ENCODE measurements around the gene GADD45GIP1. TPM values are rescaled to one million over a fixed set of nuclear protein-coding genes. Genes with fewer than 3 reads are reported as not detected.

The GADD45GIP1 gene
- 31.0 to 56.0 TPM (median 50.5 TPM) in 5 replicates for total RNA-seq (2022; extraction: Qiagen RNA extraction)

DNA sequence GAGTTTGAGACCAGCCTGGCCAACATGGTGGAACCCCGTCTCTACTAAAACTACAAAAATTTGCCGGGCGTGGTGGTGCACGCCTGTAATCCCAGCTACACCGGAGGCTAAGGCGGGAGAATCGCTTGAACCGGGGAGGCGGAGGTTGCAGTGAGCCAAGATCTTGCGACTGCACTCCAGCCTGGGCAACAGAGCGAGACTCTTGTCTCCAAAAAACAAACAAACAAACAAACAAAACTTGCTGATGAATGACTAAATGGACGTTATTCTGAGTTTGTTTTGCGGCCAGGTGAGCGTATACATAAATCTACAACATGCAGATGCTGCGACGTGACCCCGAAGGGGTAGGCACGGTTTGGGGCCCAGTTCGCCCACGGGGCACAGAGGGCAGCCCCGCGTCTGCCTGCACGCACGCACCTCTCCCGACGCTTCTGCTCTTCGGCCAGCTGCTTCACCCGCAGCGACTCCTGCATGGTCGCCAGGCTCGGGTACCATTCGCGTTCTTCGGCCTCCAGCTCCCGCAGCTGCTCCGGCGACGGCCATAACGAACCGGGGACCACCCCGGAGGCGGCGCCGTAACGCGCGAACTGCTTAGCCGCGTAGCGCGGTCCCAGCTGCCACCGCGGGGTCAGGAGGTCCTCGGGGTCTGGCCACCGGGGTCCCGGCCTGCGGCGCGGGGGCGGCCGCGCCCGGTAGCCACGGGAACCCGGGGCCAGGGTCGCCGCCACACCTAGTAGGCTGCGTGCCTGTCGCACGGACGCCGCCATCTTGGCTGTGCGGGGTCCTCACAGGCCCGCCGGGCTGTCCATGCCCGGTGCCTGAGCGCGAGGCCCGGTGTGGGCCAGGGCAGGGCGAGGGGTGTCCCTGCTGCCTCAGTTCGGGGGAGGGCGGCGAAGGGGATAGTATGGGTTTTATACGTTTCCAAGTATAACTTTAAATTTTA is at the start of gene GADD45GIP1:
Gene GADD45GIP1 (minus strand): TSS at position 778 of the 943 bp plus-strand sequence. CDS start 11 bp downstream, at position 767.

DNA sequence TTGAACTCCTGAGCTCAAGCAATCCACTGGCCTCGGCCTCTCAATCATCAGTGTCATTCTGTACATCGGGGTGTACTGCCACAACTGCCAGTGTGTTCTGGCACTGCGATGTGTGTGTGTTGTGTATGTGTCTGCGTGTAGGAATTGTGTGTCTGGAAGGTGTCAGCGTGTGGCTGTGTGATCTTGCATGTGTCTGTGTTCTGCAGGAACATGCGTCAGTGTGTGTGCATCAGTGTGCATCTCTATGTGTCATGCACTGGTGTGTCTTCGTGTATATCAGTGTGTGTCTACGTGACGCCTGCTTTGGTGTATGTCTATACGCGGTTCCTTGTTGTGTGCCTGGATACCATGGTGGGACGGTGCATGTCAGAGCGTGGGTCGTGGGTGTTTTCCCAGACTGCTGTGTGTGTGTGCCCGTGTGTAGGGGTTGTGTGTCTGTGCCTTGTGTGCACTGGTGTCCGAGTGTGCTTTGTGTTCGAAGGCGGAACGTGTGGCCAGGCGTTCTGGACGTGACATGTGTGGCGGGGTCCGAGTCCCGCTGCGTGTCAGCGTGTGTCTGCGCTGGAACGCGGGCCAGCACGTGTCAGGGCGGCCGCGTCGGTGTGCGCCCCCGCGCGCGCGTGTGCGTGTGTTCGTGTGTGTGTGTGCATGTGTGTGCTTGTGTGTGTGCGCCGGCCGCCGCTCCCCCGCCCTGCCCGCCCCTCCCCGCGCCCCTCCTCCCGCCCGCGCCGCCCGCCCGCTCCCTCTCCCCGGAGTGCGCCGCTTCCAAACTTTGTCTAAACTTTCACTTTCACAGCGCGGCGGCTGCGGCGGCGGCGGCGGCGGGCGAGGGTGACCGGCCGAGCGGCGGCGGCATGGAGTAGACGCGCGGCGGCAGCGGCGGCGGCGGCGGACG is 37.9 kb upstream of the GADD45GIP1 start, which contains the start of gene NFIX:
Gene NFIX (plus strand): TSS at position 775 of the 895 bp plus-strand sequence. CDS start 363 bp downstream, outside the sequence.

DNA sequence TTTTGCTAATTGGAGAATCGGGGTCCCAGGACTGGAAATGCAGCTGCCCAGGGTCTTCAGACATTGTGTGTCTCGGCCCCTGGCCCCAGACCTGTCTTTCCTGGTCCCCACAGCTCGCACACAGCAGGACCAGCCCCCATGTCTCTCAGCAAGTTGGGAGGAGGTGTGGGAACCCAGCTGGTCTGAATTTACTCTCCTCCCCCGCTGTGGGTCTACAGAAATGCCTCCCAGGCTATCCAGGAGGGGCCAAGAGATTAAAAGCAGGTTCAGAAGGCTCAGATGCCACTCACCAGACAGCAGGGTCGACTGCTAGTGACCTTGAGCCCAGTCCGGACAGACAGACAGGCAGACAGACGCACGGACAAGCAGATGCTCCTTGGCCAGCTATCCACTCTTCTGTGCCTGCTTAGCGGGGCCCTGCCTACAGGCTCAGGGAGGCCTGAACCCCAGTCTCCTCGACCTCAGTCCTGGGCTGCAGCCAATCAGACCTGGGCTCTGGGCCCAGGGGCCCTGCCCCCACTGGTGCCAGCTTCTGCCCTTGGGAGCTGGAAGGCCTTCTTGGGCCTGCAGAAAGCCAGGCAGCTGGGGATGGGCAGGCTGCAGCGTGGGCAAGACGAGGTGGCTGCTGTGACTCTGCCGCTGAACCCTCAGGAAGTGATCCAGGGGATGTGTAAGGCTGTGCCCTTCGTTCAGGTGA is 12.4 kb upstream of the GADD45GIP1 start, which contains the start of gene DAND5:
Gene DAND5 (plus strand): TSS at position 285 of the 697 bp plus-strand sequence. CDS start 85 bp downstream, at position 370.

DNA sequence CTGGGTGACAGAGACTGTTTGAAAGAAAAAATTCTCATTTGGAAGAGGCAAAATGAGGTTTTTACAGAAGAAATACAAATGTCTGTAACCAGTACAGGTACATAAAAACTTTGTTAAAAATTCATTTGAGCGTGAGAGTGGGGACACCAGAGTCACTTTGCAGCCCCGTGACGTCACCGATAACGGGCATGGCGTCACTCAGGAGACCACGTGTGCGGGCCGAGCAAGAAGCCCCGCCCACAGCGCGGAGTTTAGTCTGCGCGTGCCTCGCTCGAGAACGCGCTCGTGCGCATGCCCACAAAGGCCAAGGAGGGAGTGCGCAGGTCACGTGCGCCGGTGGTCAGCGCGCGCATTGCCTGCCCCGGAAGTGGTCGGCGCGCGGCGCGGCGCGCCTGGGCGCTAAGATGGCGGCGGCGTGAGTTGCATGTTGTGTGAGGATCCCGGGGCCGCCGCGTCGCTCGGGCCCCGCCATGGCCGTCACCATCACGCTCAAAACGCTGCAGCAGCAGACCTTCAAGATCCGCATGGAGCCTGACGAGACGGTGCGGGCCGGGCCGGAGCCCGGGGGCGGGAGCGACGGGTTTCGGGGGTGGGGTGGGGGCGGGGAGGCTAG is 11.4 kb downstream of the GADD45GIP1 start, which contains the start of gene RAD23A:
Gene RAD23A (plus strand): TSS at position 384 of the 613 bp plus-strand sequence. CDS start 87 bp downstream, at position 471.

DNA sequence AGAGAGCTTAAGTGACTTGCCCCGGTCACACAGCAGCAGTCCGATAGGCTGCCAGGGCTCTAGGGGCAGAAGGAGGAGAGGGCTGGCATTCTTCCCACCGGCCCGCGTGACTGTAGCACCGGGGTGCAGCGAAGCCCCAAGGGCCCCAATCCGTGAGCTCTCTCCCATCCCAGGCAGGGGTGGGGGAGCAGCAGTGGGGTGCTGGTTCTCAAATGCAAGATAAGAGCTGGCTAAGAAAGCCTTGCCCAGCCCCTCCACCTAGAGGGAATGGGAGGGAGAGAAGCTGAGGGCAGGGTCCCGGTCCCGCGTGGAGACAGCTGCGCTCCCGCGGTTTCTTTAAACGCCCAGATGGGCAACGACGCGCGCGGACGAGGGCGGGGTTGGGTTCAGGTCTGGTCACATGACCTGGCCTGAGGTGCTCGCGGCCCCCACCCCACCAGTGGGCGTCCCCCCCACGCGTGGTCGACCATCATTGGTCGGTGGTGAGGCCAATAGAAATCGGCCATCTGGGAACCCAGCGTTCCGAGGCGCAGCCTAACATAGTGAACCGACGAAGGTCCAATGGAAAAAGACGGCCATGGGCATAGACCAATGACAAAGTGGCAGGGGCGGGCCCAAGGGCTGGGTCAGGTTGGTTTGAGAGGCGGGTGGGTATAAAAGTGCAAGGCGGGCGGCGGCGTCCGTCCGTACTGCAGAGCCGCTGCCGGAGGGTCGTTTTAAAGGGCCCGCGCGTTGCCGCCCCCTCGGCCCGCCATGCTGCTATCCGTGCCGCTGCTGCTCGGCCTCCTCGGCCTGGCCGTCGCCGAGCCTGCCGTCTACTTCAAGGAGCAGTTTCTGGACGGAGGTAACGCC is 18.9 kb downstream of the GADD45GIP1 start, which contains the start of gene CALR:
Gene CALR (plus strand): TSS at position 683 of the 852 bp plus-strand sequence. CDS start 71 bp downstream, at position 754.

DNA sequence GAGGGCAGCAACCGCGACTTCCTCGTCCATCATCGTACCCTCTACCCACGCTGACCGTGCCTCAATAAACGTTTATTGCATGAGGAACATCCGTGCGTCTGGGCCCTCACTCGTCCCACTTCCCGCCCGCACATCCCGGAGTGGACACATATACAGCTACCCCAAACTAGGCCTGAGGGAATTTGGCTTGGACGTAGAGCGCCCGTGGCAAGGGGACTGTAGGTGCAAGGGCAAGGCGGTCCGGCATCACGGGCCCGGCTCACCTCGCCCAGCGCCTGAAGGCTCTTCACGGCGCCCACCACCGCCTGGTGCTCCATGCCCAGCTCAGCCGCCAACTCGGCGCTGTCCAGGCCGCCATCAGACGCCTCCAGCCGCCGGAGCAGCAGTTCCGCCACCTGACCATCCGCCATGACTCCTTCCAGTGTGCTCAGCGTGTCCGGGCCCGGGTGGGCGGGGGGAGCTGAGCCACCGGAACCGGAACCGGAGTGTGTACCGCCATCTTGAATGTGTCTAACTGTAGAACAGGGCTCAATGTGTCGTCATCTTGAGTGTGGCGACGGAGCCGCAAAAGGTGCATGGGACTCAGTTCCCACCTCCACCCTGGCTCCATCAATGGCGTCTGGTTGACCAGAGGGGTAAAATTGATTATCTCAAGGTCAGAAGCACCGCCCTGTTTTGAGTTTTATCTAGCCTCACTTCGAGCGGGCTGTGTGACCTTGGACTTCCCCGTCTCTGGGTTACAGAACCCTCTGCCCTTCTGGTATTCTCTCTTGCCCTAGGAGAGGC is 23.5 kb downstream of the GADD45GIP1 start, which contains the start of gene FARSA:
Gene FARSA (minus strand): TSS at position 425 of the 786 bp plus-strand sequence. CDS start 15 bp downstream, at position 410.

Other genes starting within 250 kb of the GADD45GIP1 start
- gene TNPO2, start 233.3 kb downstream of the GADD45GIP1 start, total RNA-seq (2022; extraction: Qiagen RNA extraction) = 23.9 to 33.4 TPM (median 31.7 TPM) in 5 replicates
- gene TRIR, start 222.5 kb downstream of the GADD45GIP1 start, total RNA-seq (2022; extraction: Qiagen RNA extraction) = 165 to 236 TPM (median 222 TPM) in 5 replicates
- gene GET3, start 219.7 kb downstream of the GADD45GIP1 start, total RNA-seq (2022; extraction: Qiagen RNA extraction) = 77.5 to 102 TPM (median 93.7 TPM) in 5 replicates
- gene BEST2, start 205.4 kb downstream of the GADD45GIP1 start, total RNA-seq (2022; extraction: Qiagen RNA extraction) = 2.1 to 4.3 TPM (median 3.0 TPM) in 5 replicates
- 7.3 to 12.1 TPM (median 10.7 TPM) in 5 replicates for gene HOOK2, start 181.7 kb downstream of the GADD45GIP1 start, total RNA-seq (2022; extraction: Qiagen RNA extraction)
- 121 to 230 TPM (median 188 TPM) in 5 replicates for gene JUNB, start 165.7 kb downstream of the GADD45GIP1 start, total RNA-seq (2022; extraction: Qiagen RNA extraction)
- 0.26 to 0.73 TPM (median 0.53 TPM) in 5 replicates for gene PRDX2, start 155.4 kb downstream of the GADD45GIP1 start, total RNA-seq (2022; extraction: Qiagen RNA extraction)
- gene THSD8, start 155.2 kb downstream of the GADD45GIP1 start, total RNA-seq (2022; extraction: Qiagen RNA extraction) = 3.8 to 12.3 TPM (median 7.3 TPM) in 4 of 5 replicates, not detected in the other
- gene RNASEH2A, start 150.6 kb downstream of the GADD45GIP1 start, total RNA-seq (2022; extraction: Qiagen RNA extraction) = 40.0 to 50.4 TPM (median 46.5 TPM) in 5 replicates
- 0.18 to 0.35 TPM (median 0.26 TPM) in 4 of 5 replicates, not detected in the other for gene RTBDN, start 122.6 kb downstream of the GADD45GIP1 start, total RNA-seq (2022; extraction: Qiagen RNA extraction)
- 0.92 to 2.2 TPM (median 1.7 TPM) in 5 replicates for gene MAST1, start 118.7 kb downstream of the GADD45GIP1 start, total RNA-seq (2022; extraction: Qiagen RNA extraction)
- gene DNASE2, start 75.8 kb downstream of the GADD45GIP1 start, total RNA-seq (2022; extraction: Qiagen RNA extraction) = 24.6 to 30.2 TPM (median 28.0 TPM) in 5 replicates
- 0.11 TPM in 1 of 5 replicates, not detected in the others for gene KLF1, start 70.0 kb downstream of the GADD45GIP1 start, total RNA-seq (2022; extraction: Qiagen RNA extraction)
- gene GCDH, start 66.1 kb downstream of the GADD45GIP1 start, total RNA-seq (2022; extraction: Qiagen RNA extraction) = 8.4 to 9.6 TPM (median 8.5 TPM) in 5 replicates
- gene SYCE2, start 37.9 kb downstream of the GADD45GIP1 start, total RNA-seq (2022; extraction: Qiagen RNA extraction) = 0.16 to 0.58 TPM (median 0.38 TPM) in 5 replicates
- 55.7 to 78.4 TPM (median 73.9 TPM) in 5 replicates for gene FARSA, start 23.5 kb downstream of the GADD45GIP1 start, total RNA-seq (2022; extraction: Qiagen RNA extraction)
- gene CALR, start 18.6 kb downstream of the GADD45GIP1 start, total RNA-seq (2022; extraction: Qiagen RNA extraction) = 500 to 578 TPM (median 550 TPM) in 5 replicates
- gene RAD23A, start 11.4 kb downstream of the GADD45GIP1 start, total RNA-seq (2022; extraction: Qiagen RNA extraction) = 64.0 to 86.6 TPM (median 86.0 TPM) in 5 replicates
- 0.06 to 0.09 TPM (median 0.07 TPM) in 3 of 5 replicates, not detected in the others for gene DAND5, start 12.4 kb upstream of the GADD45GIP1 start, total RNA-seq (2022; extraction: Qiagen RNA extraction)
- 3.0 to 4.6 TPM (median 4.5 TPM) in 5 replicates for gene NFIX, start 38.3 kb upstream of the GADD45GIP1 start, total RNA-seq (2022; extraction: Qiagen RNA extraction)
- gene LYL1, start 145.6 kb upstream of the GADD45GIP1 start, total RNA-seq (2022; extraction: Qiagen RNA extraction) = 0.47 to 0.80 TPM (median 0.69 TPM) in 5 replicates
- gene TRMT1, start 159.5 kb upstream of the GADD45GIP1 start, total RNA-seq (2022; extraction: Qiagen RNA extraction) = 26.3 to 37.8 TPM (median 34.8 TPM) in 5 replicates
- 24.8 to 56.2 TPM (median 47.5 TPM) in 5 replicates for gene NACC1, start 161.0 kb upstream of the GADD45GIP1 start, total RNA-seq (2022; extraction: Qiagen RNA extraction)
- 39.8 to 52.7 TPM (median 49.6 TPM) in 5 replicates for gene STX10, start 193.2 kb upstream of the GADD45GIP1 start, total RNA-seq (2022; extraction: Qiagen RNA extraction)
- 28.6 to 41.8 TPM (median 33.8 TPM) in 5 replicates for gene IER2, start 193.2 kb upstream of the GADD45GIP1 start, total RNA-seq (2022; extraction: Qiagen RNA extraction)